Mammary epithelial cell (primary cell): ENCODE measurements around the gene FRG2.
"Not testable (repeated sequence)": the region's sequence is repeated elsewhere in the genome, so short reads cannot be mapped to it uniquely, and the experiment has no call there.

Experiments
- EZH2 ChIP-seq: IDR thresholded peaks from 2 replicates; pipeline ENCODE4 v1.6.1; 2012; ENCODE audit warnings: low read length, inconsistent platforms, borderline replicate concordance
- TF ChIP-seq, protein P1 (sequence below), 2 donors: IDR thresholded peaks in 1 of 2; conservative IDR thresholded peaks in 1 of 2; 2 replicates each; pipeline ENCODE4 v1.5.1; 2011 to 2012; ENCODE audit warnings: inconsistent platforms in 2 of 2, low read length in 2 of 2, mild to moderate bottlenecking in 2 of 2, control low read depth in 1 of 2, low read depth in 1 of 2; ENCODE audit not compliant: insufficient read depth in 1 of 2; ENCODE audit errors: extremely low read depth in 1 of 2

DNA sequence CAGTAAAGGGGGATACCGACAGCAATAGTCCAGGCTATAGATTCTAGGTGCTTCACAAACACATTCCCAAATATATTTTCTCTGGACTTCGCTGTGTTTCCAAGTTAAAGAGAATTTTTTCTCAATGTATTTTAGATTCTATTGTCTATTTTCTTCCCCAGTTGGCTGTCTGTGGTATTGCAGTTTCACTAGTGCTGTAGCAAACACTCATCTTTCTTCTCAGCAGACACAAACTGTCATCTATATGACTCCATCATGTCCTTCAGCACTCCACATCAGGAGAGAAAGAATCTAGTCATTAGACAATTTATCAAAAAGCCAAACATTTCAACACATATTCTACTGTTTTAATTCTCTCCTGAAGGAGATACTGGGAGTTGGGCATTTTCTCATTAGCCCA lies 37.3 kb upstream of the FRG2 start, which contains the start of gene DBET:
- TF ChIP-seq, protein P1, sequence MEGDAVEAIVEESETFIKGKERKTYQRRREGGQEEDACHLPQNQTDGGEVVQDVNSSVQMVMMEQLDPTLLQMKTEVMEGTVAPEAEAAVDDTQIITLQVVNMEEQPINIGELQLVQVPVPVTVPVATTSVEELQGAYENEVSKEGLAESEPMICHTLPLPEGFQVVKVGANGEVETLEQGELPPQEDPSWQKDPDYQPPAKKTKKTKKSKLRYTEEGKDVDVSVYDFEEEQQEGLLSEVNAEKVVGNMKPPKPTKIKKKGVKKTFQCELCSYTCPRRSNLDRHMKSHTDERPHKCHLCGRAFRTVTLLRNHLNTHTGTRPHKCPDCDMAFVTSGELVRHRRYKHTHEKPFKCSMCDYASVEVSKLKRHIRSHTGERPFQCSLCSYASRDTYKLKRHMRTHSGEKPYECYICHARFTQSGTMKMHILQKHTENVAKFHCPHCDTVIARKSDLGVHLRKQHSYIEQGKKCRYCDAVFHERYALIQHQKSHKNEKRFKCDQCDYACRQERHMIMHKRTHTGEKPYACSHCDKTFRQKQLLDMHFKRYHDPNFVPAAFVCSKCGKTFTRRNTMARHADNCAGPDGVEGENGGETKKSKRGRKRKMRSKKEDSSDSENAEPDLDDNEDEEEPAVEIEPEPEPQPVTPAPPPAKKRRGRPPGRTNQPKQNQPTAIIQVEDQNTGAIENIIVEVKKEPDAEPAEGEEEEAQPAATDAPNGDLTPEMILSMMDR (conservative IDR thresholded peaks at IDR 0.05 in 1 of 2, IDR thresholded peaks at IDR 0.05 in 1 of 2; ENCODE audit: extremely low read depth in 1 of 2, insufficient read depth in 1 of 2, low read depth in 1 of 2, low read length in 2 of 2) = not testable (repeated sequence)
- TF ChIP-seq EZH2 = not testable (repeated sequence)
